HG02973 (cell line): Measurements from ENCODE around the gene CCNL1.
A peak's percentile ranks its signal among the peaks of the same experiment; 100 is the strongest.
"Not testable (repeated sequence)": the region's sequence is repeated elsewhere in the genome, so short reads cannot be mapped to it uniquely, and the experiment has no call there.

ENCODE experiments used
- ATAC-seq: cut with Tn5 transposase; IDR thresholded peaks from one replicate; pipeline ENCODE4 v1.9.1; 2021; ENCODE audit warnings: moderate library complexity; ENCODE audit not compliant: unreplicated experiment

CCNL1 gene

DNA sequence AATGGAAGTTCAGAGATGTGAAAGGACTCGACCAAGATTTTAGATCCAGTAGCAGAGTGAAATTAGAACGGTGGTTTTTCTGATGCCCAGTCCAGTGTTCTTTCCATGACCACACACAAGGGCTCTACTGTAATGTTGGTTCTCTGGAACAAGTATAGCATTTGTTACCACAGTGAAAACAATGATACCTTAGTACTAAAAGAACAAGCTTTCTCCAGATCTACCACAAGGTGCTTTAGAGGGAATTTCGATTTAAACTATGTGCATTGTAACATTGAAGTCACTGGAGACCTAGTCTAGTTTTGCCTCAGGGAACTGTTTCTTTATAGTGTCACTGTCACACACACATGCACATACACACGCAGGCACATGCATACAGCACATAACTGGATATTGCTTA lies 12.8 kb upstream of the CCNL1 start:
- ATAC-seq: no peak

DNA sequence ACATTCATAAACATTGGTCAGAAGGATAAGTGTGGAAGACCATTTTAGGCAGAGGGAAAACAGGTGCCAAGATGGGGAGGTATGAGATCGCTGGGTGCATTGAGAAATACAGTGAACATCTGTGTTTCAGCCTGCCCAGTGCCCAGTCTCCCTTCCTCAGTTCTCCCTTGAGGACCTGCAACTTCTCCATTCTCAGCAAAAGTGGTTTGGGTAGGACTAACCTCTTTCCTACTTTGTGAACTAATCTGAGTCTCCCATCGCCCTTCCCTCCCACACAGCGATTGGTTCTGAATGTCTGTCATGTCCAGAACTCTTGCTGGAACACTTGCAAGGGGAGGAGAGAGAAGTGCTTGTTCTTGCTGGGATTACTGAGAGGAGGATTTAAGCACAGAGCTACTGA lies 10.9 kb upstream of the CCNL1 start:
- ATAC-seq: no peak

DNA sequence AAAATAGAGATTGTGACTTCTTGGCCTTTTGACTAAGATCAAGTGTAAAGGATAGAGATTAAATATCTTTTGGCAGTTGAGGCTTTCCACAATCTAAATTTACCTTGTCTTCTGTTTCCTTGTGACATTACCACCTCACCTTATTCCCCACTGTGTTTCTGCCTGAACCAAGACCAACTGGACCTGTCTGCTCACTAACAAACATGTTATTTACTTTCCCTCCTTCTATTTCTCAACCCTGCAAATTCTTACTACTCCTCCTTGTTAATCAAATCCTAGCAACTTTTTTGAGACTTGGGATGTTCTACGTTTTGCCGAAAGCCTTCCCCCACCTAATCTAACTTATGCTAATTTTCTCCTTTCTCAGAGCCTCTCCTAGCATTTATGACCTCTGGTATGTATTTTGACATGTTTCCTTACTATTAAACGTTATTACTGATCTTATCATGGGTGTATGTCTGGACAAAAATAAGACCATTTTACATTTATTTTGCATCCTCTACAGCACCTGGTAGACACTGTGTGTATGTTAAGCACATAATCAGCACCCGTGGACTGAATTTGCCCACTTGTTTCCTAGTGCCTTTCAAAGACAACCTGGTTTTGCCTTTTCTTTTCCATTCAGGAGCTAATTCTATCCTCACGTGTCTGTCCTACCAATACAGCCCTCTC lies 7.6 kb upstream of the CCNL1 start:
- no peak for ATAC-seq

DNA sequence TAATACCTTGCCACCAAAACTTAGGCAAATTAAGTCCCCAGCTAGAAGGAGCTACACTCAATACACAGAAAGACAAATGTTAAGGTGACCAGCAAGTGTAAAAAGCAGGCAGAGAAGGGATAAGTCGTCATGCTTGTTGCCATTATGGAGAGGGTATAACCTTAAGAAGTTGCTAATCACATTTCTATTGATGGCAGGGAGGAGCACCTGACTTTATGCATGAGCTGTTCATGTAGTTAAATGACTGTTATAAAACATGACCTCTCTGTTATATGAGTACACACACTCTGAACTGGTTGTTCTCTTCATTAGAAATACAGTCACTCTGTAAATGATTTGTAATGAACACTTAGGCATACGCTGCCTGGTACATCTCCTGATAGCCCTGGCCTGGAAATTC lies 6.6 kb upstream of the CCNL1 start:
- ATAC-seq: peak; percentile 83

DNA sequence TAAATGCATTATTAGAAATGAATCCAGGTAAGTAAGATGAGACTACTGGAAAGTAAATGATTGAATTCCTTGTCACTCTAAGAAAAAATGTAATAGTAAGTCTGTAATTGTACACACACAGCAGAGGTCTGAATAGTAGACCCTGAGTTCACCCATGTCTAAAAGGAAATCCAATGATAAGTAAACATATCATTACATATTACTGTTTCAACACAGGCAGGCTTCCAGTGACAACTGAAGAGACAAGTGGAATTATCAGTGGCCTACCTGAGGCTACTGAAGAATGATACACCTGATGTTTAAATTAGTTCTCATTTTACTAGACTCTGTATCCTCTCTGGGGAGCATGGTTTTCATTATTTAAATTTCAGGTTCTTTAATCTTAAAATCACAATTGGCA lies 6.2 kb upstream of the CCNL1 start:
- ATAC-seq: no peak

DNA sequence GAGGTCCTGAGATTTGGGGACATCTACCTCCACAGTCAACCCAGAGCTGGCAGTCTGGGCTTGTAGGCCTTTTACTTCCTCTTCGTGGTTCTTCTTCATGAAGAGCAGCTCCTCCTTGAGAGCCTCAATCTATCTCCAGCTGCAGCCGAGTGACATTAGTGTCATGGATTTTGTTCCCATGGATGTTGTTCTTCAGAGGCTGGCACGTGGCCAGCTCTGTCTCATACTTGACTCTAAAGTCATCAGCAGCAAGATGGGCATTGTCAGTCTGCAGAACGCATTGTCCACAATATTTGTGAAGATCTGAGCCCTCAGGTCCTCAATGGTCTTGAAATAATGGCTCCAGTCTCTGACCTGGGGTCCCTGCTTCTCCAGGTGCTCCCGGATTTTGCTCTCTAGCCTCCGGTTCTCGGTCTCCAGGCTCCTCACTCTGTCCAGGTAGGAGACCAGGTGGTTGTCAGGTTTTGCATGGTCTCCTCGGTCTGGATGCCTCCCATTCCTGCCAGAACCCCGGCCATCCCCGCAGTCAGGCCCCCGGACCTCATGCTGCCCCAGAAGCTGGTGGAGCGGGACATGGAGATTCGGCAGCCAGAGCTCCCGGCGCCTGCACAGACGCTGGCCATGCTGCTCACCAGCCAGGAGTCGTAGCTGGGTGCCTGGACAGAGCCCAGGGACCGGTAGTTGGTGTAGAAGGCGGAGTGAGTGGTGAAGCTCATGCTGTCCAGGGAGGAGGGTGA lies 3.4 kb upstream of the CCNL1 start:
- no peak for ATAC-seq

DNA sequence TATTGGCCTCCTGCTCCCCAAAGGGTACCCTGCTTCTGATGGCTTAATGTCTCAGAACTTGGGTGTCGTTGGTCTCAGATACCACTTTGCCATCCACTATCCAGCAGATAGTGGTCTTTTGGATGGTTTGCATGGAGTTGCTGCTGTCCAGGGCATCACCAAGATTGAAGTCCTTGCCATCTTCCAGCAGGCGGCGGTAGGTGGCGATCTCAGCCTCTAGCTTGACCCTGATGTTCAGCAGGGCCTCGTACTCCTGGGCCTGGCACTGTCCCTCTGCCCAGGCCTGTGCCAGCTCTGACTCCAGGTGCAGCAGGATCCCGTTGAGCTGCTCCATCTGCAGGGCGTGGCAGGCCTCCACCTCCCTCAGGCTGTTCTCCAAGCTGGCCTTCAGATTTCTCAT lies 2.7 kb upstream of the CCNL1 start:
- not testable (repeated sequence) for ATAC-seq

DNA sequence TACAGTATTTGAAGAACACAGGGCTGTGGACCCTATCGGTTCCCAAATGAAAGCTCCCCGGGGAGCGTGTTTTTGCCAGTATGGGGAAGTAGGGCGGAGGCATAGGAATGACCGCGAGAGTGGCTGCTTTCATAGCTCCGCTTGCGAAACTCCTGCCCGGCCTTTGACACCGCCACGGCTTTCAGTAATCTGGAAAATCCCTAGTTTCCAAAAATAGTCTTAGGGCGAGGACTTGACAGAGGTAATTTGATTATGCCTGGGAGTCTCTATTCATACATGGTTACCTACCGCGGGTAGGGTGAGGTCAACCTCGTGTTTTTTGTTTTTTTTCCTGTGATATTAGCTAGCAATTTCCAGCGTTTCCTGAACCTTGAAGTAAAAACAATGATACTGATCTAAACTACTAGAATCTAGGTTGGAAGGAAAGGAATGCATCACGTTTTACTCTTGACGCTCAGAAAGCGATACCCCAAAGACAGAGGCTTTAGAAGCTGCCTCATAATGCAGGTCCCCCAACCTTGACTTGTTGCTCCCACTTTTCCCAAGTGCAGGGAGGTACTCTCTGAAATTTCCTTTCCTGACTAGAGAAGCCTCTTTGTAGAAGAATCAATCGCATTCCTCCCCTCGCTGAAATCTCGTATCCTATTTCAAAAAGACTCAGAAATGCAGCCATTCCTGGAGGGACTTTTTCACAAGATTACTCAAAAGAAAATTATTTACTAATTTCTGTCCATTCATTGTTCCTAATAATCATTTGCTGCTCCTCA lies 894 bp upstream of the CCNL1 start:
- ATAC-seq: peak; percentile 35

DNA sequence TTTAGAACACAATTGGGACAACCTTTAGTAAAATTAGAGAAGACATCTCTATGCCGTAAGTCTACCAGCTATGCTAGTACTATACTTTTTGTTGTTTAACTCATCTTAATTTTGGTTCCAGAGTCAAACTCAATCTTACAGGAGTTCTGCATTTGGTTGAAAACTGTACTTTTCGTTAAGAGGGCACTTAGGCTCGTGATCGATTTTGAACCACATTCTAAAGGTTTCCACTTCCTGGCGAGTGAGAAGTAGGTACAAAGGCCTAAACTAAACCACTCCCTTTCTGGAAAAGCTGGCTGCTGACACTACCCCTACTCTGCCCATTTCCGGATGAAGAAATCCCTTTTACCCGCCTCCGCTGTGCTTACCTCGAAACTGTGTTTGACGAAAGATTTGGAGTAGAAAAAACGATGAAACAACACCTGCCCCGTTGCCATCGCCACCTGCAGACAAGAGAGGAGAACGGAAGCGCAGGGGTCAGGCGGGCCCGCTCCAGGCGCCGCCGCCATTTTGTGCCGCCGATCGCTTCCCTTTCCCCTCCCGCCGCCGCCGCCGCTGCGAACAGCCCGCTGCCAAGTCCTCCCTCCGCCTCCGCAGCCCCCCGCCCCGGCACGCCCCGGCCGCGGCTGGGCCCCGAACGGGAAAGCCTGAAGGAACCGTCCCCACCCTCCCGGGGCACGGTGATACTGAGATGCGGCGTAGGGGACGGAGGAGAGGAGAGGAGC lies 748 bp downstream of the CCNL1 start:
- peak; percentile 42 for ATAC-seq

DNA sequence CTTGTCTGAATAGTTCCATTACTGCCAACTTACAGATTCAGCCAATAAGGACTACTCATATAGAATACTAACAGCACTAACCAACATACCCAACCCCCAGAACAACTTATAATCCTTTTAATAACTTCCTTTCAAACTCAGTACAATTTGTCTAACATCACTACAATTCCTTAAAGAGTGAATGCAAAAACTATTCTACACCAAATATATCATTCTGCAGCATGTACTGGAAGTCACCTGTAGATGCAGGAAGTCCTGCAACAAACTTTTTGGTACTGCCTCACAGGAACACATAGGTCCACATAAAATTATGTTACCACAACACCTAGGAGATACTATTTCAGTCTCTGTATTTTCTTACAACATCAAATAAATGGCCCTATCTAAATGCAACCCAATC lies 2.1 kb downstream of the CCNL1 start:
- no peak for ATAC-seq

DNA sequence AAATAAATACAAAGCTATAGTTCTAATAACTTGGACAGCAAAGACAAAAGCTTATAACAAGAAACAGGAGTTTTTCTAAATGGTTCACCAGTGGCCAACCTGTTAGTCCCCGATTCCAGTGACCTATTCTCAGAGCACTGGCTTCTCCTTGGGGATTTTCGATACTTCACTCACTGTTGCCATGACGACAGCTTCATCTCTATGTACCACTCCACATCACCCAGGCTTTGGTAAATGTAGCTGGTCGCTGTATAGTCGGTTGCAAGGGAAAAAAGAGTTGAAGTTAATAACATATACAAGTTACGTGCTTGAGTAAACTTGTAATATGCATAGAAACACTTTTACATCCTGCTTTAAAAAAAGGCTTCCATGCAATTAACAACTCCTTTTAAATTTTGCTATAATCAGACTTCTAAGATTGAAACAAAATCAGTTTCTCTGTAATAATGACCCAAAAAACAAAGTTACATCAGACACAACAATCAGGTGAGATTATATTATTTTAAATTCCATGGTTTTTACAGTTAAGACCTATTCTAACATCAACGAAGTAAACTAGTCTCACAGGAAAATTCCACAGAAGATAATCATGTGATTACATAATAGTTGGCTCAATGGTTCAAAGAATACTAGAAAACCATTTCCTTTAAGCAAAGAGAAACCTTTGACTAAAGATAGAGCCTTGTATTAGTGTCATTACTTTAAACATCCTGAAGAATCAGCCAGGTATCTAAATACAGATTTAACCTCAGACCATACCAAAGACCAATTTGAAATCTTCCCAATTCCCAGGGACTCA lies 2.9 kb downstream of the CCNL1 start:
- no peak for ATAC-seq

DNA sequence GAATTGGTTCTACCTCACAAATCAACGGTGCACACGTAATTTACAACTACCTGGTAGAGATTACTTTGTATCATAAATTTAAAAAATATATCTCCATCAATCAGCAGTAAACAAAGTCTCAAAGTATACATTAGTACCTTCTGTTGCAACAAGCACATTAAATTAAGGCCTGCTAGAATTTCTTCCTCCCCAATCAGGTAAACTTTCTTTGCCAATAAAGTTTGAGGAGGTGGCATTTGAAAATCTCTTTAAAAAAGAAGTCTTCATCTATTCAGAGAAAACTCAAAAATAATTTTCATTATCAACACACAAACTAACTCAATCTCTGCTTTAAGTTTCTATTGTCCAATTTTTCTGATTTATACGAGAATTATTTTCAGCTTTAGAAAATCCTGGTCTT lies 4.4 kb downstream of the CCNL1 start:
- no peak for ATAC-seq

DNA sequence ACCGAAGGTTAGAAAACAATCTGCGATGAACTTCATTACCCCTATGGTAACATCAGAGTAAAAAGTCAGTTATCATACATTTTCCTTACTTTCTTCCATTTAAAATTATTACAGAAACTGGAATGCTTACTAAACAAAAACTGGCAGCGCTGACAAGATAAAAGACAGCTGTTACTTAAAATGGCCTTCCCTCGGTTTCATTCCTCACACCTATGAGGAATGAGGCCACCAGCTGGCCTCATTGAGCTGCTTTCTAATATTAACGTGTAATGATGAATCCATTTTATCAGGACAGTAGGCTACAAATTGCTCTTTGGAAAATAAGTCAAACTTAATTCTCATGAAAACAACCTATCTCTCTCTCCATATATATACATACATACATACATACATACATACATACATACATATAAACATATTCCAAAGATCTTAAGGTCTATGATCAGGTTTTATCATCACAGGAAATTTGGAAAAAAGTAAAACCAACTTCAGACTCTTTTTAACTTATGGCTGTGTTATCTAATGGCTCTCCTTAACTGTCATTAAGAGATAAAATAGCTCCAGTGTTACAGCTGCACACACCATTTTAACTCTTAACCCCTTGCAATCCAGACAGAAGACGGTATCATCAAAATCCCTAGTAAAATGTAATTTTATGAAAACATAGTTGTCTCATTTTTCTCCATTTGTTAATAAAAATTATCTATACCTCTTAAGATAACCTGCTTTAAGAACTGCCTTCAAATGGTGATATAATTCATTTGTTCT lies 5.2 kb downstream of the CCNL1 start:
- no peak for ATAC-seq

DNA sequence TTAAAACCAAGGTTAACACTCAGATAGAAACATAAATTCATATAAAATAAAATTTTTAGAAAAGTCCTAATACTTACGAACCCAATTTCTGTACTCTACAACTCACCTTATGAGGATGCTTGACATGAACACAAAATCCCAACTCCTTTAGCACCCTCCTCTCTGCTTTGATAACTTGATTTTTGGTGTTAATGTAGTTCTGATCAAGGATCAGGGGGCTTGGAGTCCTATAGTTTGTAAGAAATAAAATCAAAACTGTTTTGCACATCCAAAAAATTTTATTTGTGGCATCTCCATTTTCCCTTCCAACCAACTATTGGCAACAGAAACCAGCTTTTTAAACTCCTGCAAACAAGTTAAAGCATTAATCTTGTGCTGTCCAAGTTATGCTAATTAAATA lies 7.0 kb downstream of the CCNL1 start:
- ATAC-seq: no peak

DNA sequence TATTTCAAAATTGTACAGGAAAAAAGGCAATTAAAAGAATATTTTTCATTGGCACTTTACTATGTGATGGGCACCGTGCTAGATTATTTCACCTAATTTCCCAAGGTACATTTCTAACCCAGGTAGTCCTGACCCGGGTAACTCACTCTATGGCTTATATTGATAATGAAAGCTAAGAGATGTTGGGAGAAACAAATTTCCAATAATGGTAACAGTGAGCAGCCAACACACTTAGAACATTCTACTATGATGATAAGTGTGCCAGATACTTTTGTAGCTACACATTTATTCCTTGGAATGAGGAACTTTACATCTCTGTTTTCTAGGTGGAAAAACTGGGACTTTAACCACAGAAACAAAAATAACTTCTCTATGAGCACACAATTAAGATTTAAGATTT lies 7.5 kb downstream of the CCNL1 start:
- ATAC-seq: no peak

DNA sequence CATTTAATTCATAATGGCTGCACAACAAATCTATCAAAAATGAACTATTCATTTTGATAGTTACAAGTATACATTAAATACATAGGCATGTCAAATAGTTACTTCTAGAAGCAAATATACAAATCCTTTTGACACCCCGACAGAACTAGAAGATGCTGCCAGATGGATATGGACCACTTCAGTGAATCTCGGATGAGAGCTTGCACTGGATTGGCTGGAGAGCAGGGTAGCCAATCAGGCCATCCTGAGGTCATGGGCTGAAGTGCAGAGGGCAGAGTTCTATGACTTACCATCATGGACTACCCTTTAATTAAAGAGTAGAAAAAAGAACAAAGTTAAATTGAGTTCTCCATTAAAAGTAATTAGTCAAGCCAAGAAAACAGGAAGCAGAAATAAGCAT lies 8.3 kb downstream of the CCNL1 start:
- ATAC-seq: no peak

DNA sequence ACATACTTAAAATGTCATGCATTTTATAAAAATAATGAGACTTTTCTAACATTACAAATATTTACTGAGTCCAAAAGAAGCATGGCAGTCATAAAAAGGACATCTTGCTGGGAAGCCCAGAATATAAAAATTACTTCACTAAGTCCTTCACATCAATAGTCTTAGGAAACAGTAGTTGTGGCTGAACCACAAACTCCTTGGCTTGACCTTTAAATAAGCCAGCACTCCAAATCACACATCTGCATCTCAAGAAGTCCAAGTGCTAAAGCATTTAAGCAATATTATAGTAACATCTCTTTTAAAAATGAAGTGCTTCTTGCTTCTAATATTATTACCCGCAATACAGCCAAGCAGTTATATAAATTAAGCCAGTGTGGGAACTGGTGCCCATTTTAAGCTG lies 8.8 kb downstream of the CCNL1 start:
- ATAC-seq: no peak

DNA sequence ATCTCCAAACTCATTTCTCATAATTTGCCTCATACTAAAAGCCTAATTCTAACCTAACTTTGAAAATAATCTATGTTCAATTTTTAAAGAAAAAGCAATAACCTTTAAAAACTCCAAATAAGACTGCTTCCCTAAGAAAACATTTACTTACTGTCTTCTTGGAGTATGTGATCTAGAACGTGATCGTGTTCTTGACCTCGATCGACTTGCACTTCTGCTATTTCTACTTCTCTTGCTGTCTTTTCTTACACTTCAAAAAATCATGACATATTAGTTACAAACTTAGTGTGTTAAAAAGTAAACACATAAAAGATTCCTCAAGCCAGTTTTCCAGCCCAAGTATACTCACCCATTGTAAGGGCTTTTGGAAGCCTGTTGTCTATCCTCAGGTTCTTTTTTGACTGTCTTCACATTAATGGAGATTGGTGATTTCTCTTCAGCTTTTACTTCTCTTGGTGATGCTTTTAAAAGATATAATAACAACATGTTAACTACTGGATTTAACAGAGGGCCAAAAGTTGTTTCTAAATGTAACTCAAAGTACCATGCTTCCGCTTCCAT lies 10.7 kb downstream of the CCNL1 start:
- no peak for ATAC-seq

DNA sequence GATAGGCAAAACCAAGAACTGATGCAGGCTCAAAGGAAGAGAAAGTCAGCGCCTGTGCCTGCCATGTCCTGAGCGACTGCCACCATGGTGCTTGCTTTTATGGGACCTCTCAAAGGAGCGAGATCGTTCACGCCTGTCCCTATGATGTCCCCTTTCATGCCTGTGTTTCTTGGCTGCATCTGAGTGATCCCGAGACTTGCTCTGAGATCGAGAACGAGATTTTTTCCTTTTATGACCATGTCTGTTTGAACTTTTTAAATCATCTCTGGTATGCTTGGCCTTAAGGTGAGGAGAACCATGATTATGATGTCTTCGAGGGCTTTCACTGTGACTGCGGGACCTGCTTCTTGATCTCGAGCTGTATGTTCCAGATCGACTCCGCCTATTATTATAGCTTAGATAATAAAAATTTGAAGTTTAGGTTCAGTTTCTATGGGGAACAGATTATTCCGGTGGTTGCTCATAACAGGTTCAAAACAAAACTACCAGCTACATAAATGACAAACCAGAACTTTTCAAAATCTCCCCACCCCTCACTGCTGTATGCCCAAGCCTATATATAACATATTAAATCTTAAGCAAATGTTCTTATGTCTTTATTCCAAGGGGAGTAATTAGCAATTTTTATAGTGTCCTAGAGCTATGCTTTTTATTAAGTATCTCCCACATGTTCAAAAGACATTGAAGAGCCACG lies 11.6 kb downstream of the CCNL1 start:
- no peak for ATAC-seq
